GM12878 (cell line): Measurements from ENCODE around the gene MXRA8.

Source experiments
- CHD2 ChIP-seq: IDR thresholded peaks from 2 replicates; pipeline ENCODE4 v1.6.1; 2011; ENCODE audit warnings: low read depth, low read length, improper control_type of control experiment, borderline replicate concordance
- CREB1 ChIP-seq: IDR thresholded peaks from 2 replicates; pipeline ENCODE4 v1.6.1; 2012; ENCODE audit warnings: low read depth, mild to moderate bottlenecking, inconsistent platforms
- EP300 ChIP-seq, 2 experiments: fragments of 150-350 bp in 1 of 2; IDR thresholded peaks; 2 replicates each; pipeline ENCODE4 v1.6.1; 2011 to 2012; ENCODE audit warnings: low read depth in 2 of 2, low read length in 2 of 2, borderline replicate concordance in 1 of 2, improper control_type of control experiment in 1 of 2, inconsistent platforms in 1 of 2; ENCODE audit not compliant: control insufficient read depth in 1 of 2
- JUND ChIP-seq: IDR thresholded peaks from 2 replicates; pipeline ENCODE4 v1.6.1; 2012; ENCODE audit warnings: low read depth, mild to moderate bottlenecking, low read length, improper control_type of control experiment, moderate library complexity
- KDM1A ChIP-seq: fragments of 200-600 bp; sonication (generic); IDR thresholded peaks from 2 replicates; pipeline ENCODE4 v1.6.1; 2016; ENCODE audit warnings: borderline replicate concordance
- POLR2A ChIP-seq: IDR thresholded peaks from 2 replicates; pipeline ENCODE4 v1.6.1; 2011; ENCODE audit warnings: low read depth, mild to moderate bottlenecking, low read length
- SUPT20H ChIP-seq: IDR thresholded peaks from 2 replicates; pipeline ENCODE4 v1.6.1; 2011; ENCODE audit warnings: low read depth, mild to moderate bottlenecking, low read length, moderate library complexity, borderline replicate concordance; ENCODE audit not compliant: control insufficient read depth
- TARDBP ChIP-seq: IDR thresholded peaks from 2 replicates; pipeline ENCODE4 v1.6.1; 2016; ENCODE audit warnings: borderline replicate concordance
- TF ChIP-seq, protein P1 (sequence below): fragments of 150-350 bp; IDR thresholded peaks from 2 replicates; pipeline ENCODE4 v1.6.1; 2016; ENCODE audit warnings: low read depth, low read length
- TF ChIP-seq, protein P2 (sequence below), 3 experiments: IDR thresholded peaks in 2 of 3; conservative IDR thresholded peaks in 1 of 3; 2 replicates each; pipeline ENCODE4 v1.5.1; 2011; ENCODE audit warnings: low read depth in 3 of 3, low read length in 3 of 3, mild to moderate bottlenecking in 3 of 3, control low read depth in 2 of 3, moderate library complexity in 2 of 3, inconsistent platforms in 1 of 3, mixed read lengths in 1 of 3; ENCODE audit not compliant: control insufficient read depth in 2 of 3, insufficient read depth in 1 of 3; ENCODE audit errors: extremely low read depth in 1 of 3
- TF ChIP-seq, protein P3 (sequence below): IDR thresholded peaks from 2 replicates; pipeline ENCODE4 v1.6.1; 2011; ENCODE audit warnings: low read depth, mild to moderate bottlenecking, low read length, moderate library complexity, borderline replicate concordance; ENCODE audit errors: extremely low read depth
- TF ChIP-seq, protein P4 (sequence below): fragments of 450-650 bp; IDR thresholded peaks from 2 replicates; pipeline ENCODE4 v1.6.1; 2016; ENCODE audit warnings: mild to moderate bottlenecking, moderate library complexity, borderline replicate concordance
- TF ChIP-seq, protein P5 (sequence below): IDR thresholded peaks from 2 replicates; pipeline ENCODE4 v1.6.1; 2012; ENCODE audit warnings: mild to moderate bottlenecking, low read depth, low read length
- TF ChIP-seq, protein P6 (sequence below): IDR thresholded peaks from 2 replicates; pipeline ENCODE4 v1.6.1; 2012; ENCODE audit warnings: low read depth, low read length, improper control_type of control experiment

DNA sequence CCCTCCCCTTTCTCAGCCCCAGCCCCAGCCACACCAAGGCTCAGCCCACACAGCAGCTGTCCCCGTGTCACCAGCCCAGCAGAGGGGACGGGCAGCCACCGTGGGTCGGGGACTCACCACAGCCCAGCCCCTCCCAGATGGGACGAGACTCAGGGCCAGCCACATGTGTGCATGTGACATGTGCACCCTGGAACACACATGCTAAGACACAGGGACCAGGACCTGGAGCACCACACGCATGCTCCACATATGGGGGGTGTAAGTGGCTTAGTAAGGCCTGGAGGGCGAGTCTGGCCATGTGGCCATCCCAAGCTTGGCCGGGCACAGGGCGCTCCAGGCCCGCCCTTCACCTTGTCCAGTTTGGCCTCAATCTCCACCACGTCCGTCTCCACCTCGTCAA is 54.6 kb downstream of the MXRA8 start:
- TF ChIP-seq, protein P1, sequence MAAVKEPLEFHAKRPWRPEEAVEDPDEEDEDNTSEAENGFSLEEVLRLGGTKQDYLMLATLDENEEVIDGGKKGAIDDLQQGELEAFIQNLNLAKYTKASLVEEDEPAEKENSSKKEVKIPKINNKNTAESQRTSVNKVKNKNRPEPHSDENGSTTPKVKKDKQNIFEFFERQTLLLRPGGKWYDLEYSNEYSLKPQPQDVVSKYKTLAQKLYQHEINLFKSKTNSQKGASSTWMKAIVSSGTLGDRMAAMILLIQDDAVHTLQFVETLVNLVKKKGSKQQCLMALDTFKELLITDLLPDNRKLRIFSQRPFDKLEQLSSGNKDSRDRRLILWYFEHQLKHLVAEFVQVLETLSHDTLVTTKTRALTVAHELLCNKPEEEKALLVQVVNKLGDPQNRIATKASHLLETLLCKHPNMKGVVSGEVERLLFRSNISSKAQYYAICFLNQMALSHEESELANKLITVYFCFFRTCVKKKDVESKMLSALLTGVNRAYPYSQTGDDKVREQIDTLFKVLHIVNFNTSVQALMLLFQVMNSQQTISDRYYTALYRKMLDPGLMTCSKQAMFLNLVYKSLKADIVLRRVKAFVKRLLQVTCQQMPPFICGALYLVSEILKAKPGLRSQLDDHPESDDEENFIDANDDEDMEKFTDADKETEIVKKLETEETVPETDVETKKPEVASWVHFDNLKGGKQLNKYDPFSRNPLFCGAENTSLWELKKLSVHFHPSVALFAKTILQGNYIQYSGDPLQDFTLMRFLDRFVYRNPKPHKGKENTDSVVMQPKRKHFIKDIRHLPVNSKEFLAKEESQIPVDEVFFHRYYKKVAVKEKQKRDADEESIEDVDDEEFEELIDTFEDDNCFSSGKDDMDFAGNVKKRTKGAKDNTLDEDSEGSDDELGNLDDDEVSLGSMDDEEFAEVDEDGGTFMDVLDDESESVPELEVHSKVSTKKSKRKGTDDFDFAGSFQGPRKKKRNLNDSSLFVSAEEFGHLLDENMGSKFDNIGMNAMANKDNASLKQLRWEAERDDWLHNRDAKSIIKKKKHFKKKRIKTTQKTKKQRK: no peak
- TF ChIP-seq JUND: no peak
- no peak for TF ChIP-seq KDM1A
- TF ChIP-seq, protein P2, sequence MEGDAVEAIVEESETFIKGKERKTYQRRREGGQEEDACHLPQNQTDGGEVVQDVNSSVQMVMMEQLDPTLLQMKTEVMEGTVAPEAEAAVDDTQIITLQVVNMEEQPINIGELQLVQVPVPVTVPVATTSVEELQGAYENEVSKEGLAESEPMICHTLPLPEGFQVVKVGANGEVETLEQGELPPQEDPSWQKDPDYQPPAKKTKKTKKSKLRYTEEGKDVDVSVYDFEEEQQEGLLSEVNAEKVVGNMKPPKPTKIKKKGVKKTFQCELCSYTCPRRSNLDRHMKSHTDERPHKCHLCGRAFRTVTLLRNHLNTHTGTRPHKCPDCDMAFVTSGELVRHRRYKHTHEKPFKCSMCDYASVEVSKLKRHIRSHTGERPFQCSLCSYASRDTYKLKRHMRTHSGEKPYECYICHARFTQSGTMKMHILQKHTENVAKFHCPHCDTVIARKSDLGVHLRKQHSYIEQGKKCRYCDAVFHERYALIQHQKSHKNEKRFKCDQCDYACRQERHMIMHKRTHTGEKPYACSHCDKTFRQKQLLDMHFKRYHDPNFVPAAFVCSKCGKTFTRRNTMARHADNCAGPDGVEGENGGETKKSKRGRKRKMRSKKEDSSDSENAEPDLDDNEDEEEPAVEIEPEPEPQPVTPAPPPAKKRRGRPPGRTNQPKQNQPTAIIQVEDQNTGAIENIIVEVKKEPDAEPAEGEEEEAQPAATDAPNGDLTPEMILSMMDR (IDR thresholded peaks at IDR 0.05 in 2 of 3, conservative IDR thresholded peaks at IDR 0.05 in 1 of 3; ENCODE audit: control insufficient read depth in 2 of 3, extremely low read depth in 1 of 3, insufficient read depth in 1 of 3, low read depth in 3 of 3, low read length in 3 of 3): no peak
- TF ChIP-seq TARDBP: no peak
- TF ChIP-seq, protein P3, sequence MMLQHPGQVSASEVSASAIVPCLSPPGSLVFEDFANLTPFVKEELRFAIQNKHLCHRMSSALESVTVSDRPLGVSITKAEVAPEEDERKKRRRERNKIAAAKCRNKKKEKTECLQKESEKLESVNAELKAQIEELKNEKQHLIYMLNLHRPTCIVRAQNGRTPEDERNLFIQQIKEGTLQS: no peak
- TF ChIP-seq POLR2A: no peak
- no peak for TF ChIP-seq CHD2
- TF ChIP-seq EP300 (IDR thresholded peaks at IDR 0.05; ENCODE audit: borderline replicate concordance in 1 of 2, control insufficient read depth in 1 of 2, low read depth in 2 of 2, low read length in 2 of 2): no peak
- TF ChIP-seq, protein P4, sequence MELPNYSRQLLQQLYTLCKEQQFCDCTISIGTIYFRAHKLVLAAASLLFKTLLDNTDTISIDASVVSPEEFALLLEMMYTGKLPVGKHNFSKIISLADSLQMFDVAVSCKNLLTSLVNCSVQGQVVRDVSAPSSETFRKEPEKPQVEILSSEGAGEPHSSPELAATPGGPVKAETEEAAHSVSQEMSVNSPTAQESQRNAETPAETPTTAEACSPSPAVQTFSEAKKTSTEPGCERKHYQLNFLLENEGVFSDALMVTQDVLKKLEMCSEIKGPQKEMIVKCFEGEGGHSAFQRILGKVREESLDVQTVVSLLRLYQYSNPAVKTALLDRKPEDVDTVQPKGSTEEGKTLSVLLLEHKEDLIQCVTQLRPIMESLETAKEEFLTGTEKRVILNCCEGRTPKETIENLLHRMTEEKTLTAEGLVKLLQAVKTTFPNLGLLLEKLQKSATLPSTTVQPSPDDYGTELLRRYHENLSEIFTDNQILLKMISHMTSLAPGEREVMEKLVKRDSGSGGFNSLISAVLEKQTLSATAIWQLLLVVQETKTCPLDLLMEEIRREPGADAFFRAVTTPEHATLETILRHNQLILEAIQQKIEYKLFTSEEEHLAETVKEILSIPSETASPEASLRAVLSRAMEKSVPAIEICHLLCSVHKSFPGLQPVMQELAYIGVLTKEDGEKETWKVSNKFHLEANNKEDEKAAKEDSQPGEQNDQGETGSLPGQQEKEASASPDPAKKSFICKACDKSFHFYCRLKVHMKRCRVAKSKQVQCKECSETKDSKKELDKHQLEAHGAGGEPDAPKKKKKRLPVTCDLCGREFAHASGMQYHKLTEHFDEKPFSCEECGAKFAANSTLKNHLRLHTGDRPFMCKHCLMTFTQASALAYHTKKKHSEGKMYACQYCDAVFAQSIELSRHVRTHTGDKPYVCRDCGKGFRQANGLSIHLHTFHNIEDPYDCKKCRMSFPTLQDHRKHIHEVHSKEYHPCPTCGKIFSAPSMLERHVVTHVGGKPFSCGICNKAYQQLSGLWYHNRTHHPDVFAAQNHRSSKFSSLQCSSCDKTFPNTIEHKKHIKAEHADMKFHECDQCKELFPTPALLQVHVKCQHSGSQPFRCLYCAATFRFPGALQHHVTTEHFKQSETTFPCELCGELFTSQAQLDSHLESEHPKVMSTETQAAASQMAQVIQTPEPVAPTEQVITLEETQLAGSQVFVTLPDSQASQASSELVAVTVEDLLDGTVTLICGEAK: no peak
- TF ChIP-seq, protein P5, sequence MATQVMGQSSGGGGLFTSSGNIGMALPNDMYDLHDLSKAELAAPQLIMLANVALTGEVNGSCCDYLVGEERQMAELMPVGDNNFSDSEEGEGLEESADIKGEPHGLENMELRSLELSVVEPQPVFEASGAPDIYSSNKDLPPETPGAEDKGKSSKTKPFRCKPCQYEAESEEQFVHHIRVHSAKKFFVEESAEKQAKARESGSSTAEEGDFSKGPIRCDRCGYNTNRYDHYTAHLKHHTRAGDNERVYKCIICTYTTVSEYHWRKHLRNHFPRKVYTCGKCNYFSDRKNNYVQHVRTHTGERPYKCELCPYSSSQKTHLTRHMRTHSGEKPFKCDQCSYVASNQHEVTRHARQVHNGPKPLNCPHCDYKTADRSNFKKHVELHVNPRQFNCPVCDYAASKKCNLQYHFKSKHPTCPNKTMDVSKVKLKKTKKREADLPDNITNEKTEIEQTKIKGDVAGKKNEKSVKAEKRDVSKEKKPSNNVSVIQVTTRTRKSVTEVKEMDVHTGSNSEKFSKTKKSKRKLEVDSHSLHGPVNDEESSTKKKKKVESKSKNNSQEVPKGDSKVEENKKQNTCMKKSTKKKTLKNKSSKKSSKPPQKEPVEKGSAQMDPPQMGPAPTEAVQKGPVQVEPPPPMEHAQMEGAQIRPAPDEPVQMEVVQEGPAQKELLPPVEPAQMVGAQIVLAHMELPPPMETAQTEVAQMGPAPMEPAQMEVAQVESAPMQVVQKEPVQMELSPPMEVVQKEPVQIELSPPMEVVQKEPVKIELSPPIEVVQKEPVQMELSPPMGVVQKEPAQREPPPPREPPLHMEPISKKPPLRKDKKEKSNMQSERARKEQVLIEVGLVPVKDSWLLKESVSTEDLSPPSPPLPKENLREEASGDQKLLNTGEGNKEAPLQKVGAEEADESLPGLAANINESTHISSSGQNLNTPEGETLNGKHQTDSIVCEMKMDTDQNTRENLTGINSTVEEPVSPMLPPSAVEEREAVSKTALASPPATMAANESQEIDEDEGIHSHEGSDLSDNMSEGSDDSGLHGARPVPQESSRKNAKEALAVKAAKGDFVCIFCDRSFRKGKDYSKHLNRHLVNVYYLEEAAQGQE: no peak
- TF ChIP-seq CREB1: no peak
- TF ChIP-seq, protein P6, sequence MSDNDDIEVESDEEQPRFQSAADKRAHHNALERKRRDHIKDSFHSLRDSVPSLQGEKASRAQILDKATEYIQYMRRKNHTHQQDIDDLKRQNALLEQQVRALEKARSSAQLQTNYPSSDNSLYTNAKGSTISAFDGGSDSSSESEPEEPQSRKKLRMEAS: no peak
- TF ChIP-seq SUPT20H: no peak
